BE2C (cell line): ENCODE data around the gene RFX8.

ENCODE experiments used
- DNase-seq: peaks from one replicate; pipeline ENCODE4 v3.0.0-alpha.2; 2020
- H3K27me3 ChIP-seq: fragments of 250-450 bp; sonication (Bioruptor Pico); 2 replicates; pipeline ENCODE4 v1.5.1; 2020; ENCODE audit warnings: mild to moderate bottlenecking
- H3K36me3 ChIP-seq: fragments of 250-450 bp; sonication (Bioruptor Pico); 2 replicates; pipeline ENCODE4 v1.5.1; 2020; ENCODE audit warnings: mild to moderate bottlenecking
- H3K4me1 ChIP-seq: fragments of 250-450 bp; sonication (Bioruptor Pico); 2 replicates; pipeline ENCODE4 v1.5.1; 2020
- H3K4me3 ChIP-seq: 2 replicates; pipeline ENCODE4 v1.5.1; 2011; ENCODE audit warnings: low read depth, low read length
- H3K9me3 ChIP-seq: fragments of 250-450 bp; sonication (Bioruptor Pico); 2 replicates; pipeline ENCODE4 v1.5.1; 2020
- CTCF ChIP-seq: IDR thresholded peaks from 2 replicates; pipeline ENCODE4 v1.5.1; 2012; ENCODE audit warnings: mild to moderate bottlenecking, low read depth, low read length

Gene RFX8

GRCh38 chr2:101418460-101419095 is 56.3 kb downstream of the RFX8 start:
- DNase-seq: no peak
- no peak overlapping the region for H3K4me3 ChIP-seq
- no peaks in the 10 kb centered on the region for H3K9me3 ChIP-seq
- H3K27me3 ChIP-seq: no peaks in the 10 kb centered on the region
- H3K36me3 ChIP-seq: no peaks in the 10 kb centered on the region
- no peaks in the 10 kb centered on the region for H3K4me1 ChIP-seq
- TF ChIP-seq CTCF: no peak

GRCh38 chr2:101416609-101417008 is 58.3 kb downstream of the RFX8 start:
- no peaks in the 10 kb centered on the region for H3K9me3 ChIP-seq
- no peak for DNase-seq
- TF ChIP-seq CTCF: no peak
- no peaks in the 10 kb centered on the region for H3K27me3 ChIP-seq
- H3K36me3 ChIP-seq: no peaks in the 10 kb centered on the region
- no peak overlapping the region for H3K4me3 ChIP-seq
- H3K4me1 ChIP-seq: no peaks in the 10 kb centered on the region

- no peak overlapping the region for H3K4me3 ChIP-seq
- H3K36me3 ChIP-seq: no peaks in the 10 kb centered on the region
- no peak for DNase-seq
- TF ChIP-seq CTCF: no peak
- H3K9me3 ChIP-seq: no peaks in the 10 kb centered on the region
- no peaks in the 10 kb centered on the region for H3K27me3 ChIP-seq
- H3K4me1 ChIP-seq: no peaks in the 10 kb centered on the region
Measured at GRCh38 chr2:101415884-101416283, 59.0 kb downstream of the RFX8 start.

DNA sequence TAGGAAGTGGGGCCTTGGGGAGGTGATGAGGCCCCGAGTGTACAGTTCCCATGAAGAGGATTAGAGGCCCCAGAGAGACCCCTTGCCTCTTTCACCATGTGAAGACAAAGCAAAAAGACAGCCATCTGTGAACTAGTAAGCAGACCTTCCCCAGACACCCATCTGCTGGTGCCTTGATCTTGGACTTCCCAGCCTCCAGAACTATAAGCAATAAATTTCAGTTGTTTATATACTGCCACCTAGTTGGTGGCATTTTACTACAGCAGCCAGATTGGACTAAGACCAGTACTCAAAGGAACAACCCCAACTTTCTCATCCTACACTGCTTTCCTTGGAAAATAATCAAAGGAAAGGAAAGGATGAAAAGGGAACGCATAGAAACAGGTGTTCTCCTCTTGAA is 59.7 kb downstream of the RFX8 start:
- no peaks in the 10 kb centered on the region for H3K27me3 ChIP-seq

DNA sequence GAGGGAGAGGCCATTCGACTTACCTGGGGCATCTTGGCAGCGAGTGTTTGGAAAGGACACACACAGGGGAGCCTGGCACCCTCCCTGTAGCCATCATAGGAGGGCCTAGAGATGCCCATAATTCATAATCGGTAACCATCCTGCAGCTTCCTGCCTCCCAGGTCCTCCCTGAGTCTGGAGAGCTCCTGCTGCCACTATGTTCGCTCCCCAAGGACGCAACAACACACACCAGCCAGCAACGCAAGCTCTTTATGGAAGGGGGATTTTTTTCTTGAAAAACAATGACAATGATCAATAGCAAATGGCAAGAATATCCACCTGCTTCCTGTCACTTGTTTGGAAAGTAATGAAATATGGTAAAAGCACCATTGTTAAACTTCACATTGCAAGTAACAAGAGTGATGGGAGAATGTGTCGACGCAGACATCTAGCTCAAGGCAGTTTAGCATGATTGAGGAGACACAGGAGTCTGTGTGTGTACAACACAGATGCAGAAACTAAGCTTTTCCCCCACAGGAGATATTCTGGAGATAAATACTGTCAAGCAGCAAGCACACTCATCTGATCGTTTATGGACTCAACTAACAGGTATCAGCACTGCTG is 62.7 kb downstream of the RFX8 start:
- Histone ChIP-seq H3K4me1 (no peaks in the 10 kb centered on the region), H3K27me3 (no peaks in the 10 kb centered on the region), H3K36me3 (no peaks in the 10 kb centered on the region), H3K4me3 (no peak overlapping the region), H3K9me3 (no peaks in the 10 kb centered on the region)
- TF ChIP-seq CTCF: no peak
- DNase-seq: no peak

More for the DNA sequence above, 59.7 kb downstream of the RFX8 start:
- Histone ChIP-seq H3K36me3 (no peaks in the 10 kb centered on the region), H3K4me1 (no peaks in the 10 kb centered on the region), H3K9me3 (no peaks in the 10 kb centered on the region), H3K4me3 (no peak overlapping the region)
- DNase-seq: no peak
- no peak for TF ChIP-seq CTCF

GRCh38 chr2:101410746-101411145 is 64.2 kb downstream of the RFX8 start:
- Histone ChIP-seq H3K9me3 (no peaks in the 10 kb centered on the region), H3K4me1 (no peaks in the 10 kb centered on the region), H3K27me3 (no peaks in the 10 kb centered on the region), H3K36me3 (no peaks in the 10 kb centered on the region), H3K4me3 (no peak overlapping the region)
- no peak for DNase-seq
- no peak for TF ChIP-seq CTCF
